ENCODE data around the gene C20orf144.

The C20orf144 gene

DNA sequence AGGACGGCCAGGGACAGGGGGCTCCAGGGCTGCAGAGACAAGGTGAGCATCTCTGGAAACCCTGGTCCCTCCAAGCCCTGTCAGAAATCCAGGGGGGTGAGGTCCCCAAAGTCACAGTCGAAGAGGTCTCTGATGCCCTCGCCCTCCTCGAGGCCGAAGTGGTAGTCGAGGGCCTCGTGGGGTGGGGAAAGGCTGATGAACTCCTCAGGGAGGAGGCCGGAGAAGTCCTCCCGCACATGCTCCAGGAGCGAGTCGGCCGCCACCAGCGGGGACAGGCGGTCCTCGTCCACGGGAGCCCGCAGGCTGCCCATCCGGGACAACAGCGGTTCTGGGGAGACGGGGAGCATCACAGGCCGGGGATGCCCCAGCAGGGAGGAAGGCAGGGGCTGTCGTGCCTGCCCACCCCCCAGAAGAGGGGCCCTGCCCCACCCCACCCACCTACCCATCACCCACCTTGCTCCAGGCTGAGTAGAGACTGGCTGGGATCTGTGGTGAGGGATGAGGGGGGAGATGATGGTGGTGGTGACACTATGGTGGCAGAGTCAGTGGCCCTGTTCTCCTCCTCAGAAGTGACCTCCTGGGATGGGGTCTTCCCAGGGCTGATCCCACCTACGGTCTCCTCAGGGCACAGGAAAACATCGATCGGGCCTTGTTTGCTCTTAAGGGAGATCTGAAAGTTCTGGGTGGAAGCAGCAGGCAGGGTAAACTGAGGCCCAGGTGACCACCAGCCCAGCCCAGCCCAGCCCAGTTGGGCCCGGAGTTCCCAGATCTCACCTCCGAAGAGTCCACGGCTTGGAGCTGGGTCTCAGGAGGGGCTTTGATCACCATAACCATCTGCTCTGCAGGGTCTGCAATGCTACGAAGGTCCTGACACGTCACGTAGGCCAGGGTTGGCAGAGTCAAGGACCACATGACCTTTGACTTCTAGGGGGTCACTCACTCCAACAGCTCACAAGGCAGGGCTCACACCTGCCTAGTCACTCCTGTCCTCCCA is 14.8 kb downstream of the C20orf144 start:
- DNase-seq (ENCODE audit: low read depth, low spot score) = no peak

GRCh38 chr20:33677991-33678702 is 16.0 kb downstream of the C20orf144 start:
- DNase-seq (ENCODE audit: low read depth, low spot score) = no peak

GRCh38 chr20:33679758-33680485 is 17.8 kb downstream of the C20orf144 start:
- DNase-seq (ENCODE audit: low read depth, low spot score) = no peak

DNA sequence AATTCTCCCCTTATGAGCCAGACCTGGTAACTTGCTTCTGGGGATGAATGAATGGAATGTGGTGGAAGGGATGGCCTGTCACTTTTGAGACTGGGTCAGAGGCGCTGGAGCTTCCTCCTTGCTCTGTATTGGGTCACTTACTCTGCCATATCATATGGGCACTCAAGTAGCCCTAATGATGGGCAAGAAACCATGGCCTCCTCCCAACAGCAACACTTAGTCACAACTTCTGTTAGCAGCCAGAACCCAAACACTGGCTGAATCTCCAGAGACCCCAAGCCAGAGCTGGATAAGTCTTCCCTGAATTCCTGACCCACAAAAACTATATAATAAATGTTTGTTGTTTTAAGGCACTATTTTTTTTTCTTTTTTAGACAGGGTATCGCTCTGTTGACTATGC is 18.6 kb downstream of the C20orf144 start:
- peak; percentile 65 for DNase-seq (ENCODE audit: low read depth, low spot score)

DNA sequence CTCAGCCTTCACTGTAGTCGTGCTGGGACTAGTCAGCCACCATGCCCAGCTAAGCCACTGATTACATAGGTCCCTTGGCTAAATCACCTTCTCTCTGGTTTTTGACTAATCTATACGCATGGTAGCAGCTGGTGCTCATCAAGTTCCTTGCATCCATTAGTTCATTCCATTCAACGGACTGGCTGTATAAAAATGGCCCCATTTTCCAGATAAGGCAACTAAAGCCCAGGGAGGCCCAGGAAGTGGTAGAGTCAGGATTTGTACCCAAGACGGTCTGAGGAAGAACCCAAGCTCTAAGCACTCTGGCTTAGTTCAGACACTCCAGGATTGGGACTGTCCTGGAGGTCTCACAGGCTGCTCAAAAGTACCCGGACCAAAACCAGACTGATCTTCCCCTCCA is 19.2 kb downstream of the C20orf144 start:
- DNase-seq (ENCODE audit: low read depth, low spot score) = no peak

DNA sequence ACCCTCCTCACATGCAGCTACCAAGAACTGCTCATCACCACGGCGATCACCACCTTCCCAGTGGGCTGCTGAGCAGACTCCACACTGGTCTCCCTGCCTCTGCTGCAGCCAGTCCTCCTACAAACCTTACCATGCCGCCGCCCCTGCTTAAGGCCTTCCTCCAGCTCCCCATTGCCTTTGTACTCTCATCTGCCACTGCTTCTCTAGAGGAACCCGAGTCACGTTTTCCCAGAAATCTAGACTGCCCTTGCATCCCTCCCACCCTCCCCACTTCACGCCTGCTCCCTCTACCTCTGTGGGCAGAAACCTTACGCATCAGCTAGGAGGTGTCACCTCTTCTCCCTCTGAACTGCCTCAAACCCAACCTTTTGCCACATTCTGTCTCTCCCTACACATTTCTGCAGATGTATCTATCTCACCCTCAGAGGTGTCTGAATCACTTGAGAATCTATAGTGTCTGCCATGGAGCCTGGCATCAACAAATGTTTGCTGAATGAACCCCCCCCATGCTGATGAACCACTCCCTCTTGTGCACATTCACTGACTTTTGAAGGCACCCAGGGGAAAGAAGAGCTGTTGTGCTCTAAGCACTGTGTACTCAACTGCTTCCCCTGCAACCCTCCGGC is 19.7 kb downstream of the C20orf144 start:
- DNase-seq (ENCODE audit: low read depth, low spot score) = no peak

- DNase-seq (ENCODE audit: low read depth, low spot score) = no peak
Measured at GRCh38 chr20:33684533-33685327, 22.6 kb downstream of the C20orf144 start.

GRCh38 chr20:33685328-33686099 is 23.4 kb downstream of the C20orf144 start:
- no peak for DNase-seq (ENCODE audit: low read depth, low spot score)

DNA sequence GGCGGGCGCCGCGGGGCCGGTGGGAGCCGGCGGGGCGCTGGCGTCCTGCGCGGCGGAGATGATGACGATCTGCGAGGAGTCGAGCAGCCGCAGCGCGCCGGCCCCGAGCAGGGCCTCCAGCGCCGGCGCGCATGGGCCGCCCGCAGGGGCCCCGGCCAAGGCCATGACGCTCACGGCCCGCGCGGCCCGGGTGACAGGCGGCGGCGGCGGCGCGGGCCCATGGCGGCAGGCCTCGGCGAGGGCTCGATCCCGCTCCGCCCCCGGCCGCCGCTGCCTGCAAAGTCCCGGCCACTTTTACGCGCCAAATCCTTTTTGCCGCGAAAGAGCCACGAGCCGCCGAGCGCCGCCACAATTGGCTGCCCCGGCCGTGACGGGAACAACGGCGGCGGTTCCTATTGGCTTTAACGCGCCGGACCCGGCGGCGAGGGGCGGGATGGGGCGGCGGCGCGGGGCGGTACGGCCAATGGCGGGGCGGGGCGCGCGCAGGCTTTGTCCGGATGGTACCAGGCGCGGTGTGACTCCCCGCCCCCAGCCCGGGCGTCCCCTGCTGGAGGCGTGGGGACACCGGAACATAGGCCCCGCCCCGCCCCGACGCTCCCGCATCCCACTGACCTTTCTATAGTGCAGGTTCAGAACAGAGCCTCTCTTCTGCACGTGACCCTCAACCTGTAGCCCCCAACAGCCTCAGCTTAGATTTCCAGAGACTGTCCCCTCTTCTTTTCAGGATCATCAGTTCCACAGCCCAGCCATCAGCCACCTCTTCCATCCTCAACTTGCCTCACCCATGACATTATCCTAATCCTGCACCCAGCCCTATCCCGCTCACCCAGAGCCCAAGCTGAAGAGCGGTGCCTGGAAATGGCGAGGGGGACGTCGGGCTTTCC is 24.2 kb downstream of the C20orf144 start, which contains the start of gene E2F1:
TSS of gene E2F1 (minus strand) at position 286 of the 884 bp plus-strand sequence. CDS start at position 165, 121 bp downstream.
- peak; percentile 40 for DNase-seq (ENCODE audit: low read depth, low spot score)

GRCh38 chr20:33686984-33687366 is 24.8 kb downstream of the C20orf144 start:
- no peak for DNase-seq (ENCODE audit: low read depth, low spot score)

DNA sequence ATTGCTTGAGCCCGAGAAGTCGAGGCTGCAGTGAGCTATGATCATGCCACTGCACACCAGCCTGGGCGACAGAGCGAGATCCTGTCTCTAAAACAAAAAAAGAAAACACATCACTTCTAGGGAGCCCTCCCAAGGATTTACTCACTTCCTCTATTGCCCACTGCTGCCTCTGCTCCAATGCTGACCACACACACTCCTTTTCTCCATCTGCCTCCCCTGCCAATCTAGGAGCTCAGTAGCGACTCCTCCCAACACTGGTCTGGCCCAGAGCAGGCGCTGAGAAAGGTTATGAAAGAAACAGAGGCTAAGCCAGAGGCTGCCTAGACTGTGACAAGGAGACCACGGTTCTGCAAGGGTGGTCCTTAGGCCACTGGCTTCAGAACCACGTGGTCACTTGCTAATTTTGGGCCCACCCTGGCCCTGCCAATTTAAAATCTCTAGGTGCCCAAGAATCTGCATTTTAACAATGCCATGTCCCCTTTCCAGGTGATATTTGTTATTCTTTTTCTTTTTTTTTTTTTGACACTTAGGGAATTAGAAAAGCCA is 25.3 kb downstream of the C20orf144 start:
- no peak for DNase-seq (ENCODE audit: low read depth, low spot score)

DNA sequence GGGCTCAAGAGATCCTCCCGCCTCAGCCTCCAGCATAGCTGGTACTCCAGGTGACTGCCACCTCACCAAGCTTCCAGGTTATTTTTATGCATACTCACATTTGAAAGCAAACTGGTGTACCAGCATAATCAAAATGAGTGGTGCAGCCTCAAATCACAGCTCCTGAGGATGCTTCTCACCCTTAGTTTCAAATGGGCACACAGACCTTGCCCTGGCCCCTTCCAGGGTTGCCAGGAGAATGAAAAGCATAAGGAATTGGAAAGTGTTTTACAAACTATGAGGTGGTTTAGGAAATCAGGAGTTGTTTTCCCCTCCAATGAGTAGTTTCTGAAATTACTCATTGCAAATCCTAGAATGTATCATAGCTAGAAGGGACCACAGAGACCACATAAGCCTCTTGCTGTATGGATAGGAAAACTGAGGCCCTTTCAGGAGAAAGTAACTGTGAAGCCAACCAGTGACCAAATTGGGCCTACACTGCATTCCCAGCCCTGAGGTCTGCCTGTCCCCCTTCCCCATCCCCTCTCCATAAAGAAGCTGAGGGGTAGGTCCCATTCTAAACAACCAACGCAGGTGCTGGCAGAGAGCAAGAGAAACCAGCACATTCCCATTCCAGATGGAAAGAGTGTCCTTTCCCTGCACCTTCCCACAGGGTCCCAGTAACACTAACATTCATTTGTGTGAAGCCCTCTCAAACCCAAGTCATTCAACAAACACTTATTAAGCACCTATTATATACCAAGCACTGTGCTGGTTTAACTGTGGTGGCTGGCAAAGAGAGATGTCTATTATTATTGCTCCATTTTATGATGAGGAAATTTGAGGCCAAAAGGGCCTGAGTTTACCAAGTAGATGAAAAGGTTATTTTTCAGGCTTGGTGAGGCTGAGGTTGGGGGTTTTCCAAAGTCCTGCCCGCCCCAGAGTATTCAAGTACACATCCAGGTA is 26.1 kb downstream of the C20orf144 start:
- no peak for DNase-seq (ENCODE audit: low read depth, low spot score)

DNA sequence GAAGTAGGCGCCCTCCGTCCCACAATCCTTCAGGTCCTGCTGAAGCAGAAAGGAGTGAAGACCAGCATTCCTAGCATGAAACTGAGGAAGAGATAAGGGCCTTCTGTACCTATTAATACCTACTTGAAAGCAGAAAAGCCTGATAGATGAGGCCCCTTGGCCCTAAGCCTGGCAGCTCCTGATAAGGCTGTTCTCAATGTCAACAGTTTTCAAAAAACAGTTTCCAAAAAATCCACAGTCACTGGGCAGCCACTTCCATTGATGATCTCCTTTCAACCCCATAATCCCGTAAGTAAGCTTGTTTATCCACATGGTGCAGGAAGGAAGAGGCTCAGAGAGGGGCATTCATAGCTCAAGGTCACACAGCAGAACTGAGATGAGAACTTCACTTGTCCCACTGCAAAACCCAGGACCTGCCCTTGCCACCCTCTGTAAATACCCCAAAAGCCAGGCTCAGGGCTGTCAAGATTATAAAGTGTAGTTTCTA is 26.9 kb downstream of the C20orf144 start:
- no peak for DNase-seq (ENCODE audit: low read depth, low spot score)

DNA sequence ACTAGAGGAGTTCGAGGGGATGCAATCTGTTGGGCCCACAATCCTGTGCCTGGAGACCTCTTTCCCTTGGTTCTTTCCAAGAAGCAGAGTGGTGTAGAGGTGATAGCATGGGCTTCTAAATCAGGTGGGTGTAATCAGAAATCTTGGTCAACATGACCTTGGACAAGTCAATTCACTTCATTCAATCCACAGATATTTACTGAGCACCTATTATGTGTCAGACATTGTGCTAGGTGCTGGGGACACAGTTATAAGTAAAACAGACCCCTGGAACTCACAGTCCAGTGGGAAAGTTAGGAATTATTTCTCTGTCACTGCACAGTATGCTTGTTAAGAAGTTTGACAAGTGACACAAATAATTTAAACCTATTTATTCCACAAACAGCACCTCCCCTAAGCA is 27.4 kb downstream of the C20orf144 start:
- no peak for DNase-seq (ENCODE audit: low read depth, low spot score)

DNA sequence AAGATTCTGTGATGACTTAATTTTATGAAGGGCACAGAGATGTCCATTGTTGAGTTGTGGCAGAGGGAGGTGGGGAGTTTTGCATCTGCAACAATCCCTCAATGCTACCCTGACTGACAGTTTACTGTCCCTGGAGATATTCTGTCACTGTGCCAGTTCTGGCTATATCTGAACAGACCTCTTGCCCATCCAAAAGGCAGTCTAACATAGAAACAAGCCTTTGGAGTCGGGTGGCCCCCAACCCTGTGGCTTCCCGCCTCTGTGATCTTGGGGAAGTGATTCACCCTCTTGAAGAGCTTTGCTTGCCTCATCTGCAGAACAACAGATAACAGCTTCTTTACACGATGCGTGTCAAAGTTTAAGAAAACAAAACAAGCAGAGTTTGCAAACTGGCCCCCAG is 27.8 kb downstream of the C20orf144 start:
- no peak for DNase-seq (ENCODE audit: low read depth, low spot score)

- no peak for DNase-seq (ENCODE audit: low read depth, low spot score)
Measured at GRCh38 chr20:33693289-33693688, 31.2 kb downstream of the C20orf144 start.

Data from brain pericyte (primary cell).